Activated CD4-positive, alpha-beta memory T cell treated with anti-CD3 and anti-CD28 coated beads, Interleukin-2, amount 10 ng/mL, durations not matched to agents 7 days and 5 days (primary cell): Measurements from ENCODE around the gene CPA1. TPM values are rescaled to one million over a fixed set of nuclear protein-coding genes. Genes with fewer than 3 reads are reported as not detected.
"Not testable (repeated sequence)": the region's sequence is repeated elsewhere in the genome, so short reads cannot be mapped to it uniquely, and the experiment has no call there.

Experiments
- CTCF ChIA-PET: fragments of 350-600 bp; sonication (Branson Sonifier 250); formaldehyde crosslinking; loops from one replicate; lab custom pipeline; 2021; ENCODE audit warnings: antibody characterized with exemption, inconsistent platforms; lab: Charles Lee
- POLR2A ChIA-PET: fragments of 350-600 bp; sonication (Branson Sonifier 250); formaldehyde crosslinking; loops from one replicate; lab custom pipeline; 2021; ENCODE audit warnings: antibody characterized with exemption; lab: Charles Lee
- DNase-seq: peaks from one replicate; pipeline ENCODE4 v3.0.0-alpha.2; 2020
- H3K27ac Mint-ChIP-seq: one replicate; pipeline ENCODE4 v1.8.0; 2021; ENCODE audit warnings: mild to moderate bottlenecking, mixed read lengths
- H3K27me3 Mint-ChIP-seq: one replicate; pipeline ENCODE4 v1.8.0; 2021; ENCODE audit warnings: mixed read lengths
- H3K36me3 Mint-ChIP-seq: one replicate; pipeline ENCODE4 v1.8.0; 2021; ENCODE audit warnings: low read depth, mixed read lengths
- H3K4me1 Mint-ChIP-seq: one replicate; pipeline ENCODE4 v1.8.0; 2021; ENCODE audit warnings: mixed read lengths
- H3K4me3 Mint-ChIP-seq: one replicate; pipeline ENCODE4 v1.8.0; 2021; ENCODE audit warnings: mild to moderate bottlenecking, mixed read lengths
- H3K9me3 Mint-ChIP-seq: one replicate; pipeline ENCODE4 v1.8.0; 2021; ENCODE audit warnings: mixed read lengths
- total RNA-seq, 2 experiments: library from RNA; stranded (reverse); gene quantifications; one replicate each; pipeline ENCODE4 v1.2.3, GENCODE V29; 2021

Gene CPA1
- total RNA-seq, 2 experiments from 2014 or later, result not detected

DNA sequence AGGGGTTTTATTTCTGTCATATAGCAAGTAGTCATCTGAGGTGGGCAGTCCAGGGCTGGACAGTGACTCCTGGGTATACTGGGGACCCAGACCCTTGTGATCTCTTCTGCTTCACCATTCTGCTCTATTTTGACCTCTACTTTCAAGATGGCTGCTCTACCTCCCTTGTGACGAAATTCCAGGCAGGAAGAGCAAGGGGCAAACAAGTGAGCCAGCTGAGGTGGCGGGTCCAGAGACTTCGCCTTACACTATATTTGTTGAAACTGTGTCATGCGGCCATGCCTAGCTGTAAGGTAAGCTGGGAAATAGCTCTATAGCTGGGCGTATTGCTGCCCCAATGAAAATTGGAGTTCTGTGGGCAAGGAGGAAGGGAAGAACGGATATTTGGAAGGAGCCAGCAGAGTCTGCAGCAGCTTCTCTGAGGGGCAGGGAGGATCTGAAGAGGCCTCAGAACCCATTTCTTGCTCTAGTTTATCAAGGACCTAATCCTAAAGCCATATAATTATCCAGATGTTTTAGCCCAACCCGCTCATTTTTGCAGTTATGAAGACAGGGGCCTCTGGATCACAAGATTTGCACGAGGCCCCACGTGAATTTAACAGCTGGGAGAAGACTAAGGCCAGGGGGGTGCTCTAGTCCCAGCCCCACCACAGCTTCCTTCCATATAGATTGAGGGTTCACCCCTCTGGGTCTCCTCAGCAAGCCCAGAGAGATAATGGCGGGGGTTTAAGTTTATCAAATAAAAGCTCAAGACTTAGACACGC lies 7.7 kb upstream of the CPA1 start:
- no peaks in the 10 kb centered on the region for H3K4me1 Mint-ChIP-seq
- no peak overlapping the region for H3K27ac Mint-ChIP-seq
- peaks cover 8% of the 10 kb centered on the region for H3K9me3 Mint-ChIP-seq
- DNase-seq, result no peak
- H3K4me3 Mint-ChIP-seq, result no peak overlapping the region
- no peaks in the 10 kb centered on the region for H3K36me3 Mint-ChIP-seq
- ChIA-PET CTCF (no interaction called here), POLR2A (no interaction called here)
- H3K27me3 Mint-ChIP-seq, result no peaks in the 10 kb centered on the region

DNA sequence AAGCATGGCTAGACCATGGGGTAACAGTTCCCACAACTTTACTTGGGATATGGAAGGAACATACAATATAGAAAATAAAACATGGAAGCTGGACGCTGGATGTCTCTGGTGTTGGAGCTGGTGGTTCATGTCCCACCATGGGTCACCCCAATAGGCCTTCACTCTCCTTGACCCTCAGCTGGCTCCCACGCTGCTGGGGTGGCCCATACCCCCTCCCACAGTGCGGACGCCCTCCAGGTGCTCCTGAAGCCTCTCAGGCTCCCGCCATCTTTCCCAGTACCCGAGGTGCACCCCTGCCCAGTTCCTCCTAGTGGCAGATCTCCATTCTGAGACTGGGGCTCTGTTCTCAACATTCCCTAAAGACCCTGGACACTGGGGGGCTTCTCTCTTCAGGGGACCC lies 5.8 kb upstream of the CPA1 start:
- H3K27me3 Mint-ChIP-seq, result no peaks in the 10 kb centered on the region
- DNase-seq, result no peak
- no peak overlapping the region for H3K27ac Mint-ChIP-seq
- no peaks in the 10 kb centered on the region for H3K36me3 Mint-ChIP-seq
- no peak overlapping the region for H3K4me3 Mint-ChIP-seq
- H3K9me3 Mint-ChIP-seq, result peaks cover 8% of the 10 kb centered on the region
- ChIA-PET POLR2A (no interaction called here), CTCF (no interaction called here)
- no peaks in the 10 kb centered on the region for H3K4me1 Mint-ChIP-seq

DNA sequence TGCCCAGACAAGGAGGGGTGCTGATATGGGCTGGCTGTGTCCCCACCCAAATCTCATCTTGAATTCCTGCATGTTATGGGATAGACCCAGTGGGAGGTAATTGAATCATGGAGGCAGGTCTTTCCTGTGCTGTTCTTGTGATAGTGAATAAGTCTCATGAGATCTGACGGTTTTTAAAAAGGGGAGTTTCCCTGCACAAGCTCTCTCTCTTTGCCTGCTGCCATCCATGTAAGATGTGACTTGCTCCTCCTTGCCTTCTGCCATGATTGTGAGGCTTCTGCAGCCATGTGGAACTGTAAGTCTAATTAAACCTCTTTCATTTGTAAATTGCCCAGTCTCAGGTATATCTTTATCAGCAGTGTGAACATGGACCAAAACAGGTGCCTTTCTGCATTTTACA lies 3.8 kb upstream of the CPA1 start:
- H3K27me3 Mint-ChIP-seq, H3K4me3 Mint-ChIP-seq, H3K9me3 Mint-ChIP-seq, DNase-seq, POLR2A ChIA-PET, H3K4me1 Mint-ChIP-seq, CTCF ChIA-PET, H3K36me3 Mint-ChIP-seq, H3K27ac Mint-ChIP-seq: not testable (repeated sequence)

DNA sequence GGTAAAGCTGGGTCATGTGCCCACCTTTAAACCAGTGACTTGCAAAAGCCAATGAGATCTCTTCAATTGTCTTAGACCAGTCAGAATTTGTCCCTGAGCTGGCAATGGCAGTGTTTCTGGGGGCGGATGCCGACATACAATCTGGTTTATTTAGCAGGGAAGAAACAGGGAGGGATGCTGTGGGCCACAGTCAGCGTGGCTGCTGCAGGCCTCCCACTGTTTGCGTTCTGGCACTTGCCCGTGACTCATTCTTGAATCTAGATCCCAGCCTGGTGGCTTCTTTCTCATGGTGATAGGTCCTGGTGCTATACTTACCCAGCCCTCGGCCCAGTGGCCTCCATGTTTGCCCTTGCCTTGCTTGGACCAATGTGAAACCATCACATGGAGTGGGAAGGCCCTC lies 3.1 kb upstream of the CPA1 start:
- Mint-ChIP-seq H3K4me3 (no peak overlapping the region), H3K9me3 (peaks cover 8% of the 10 kb centered on the region), H3K36me3 (no peaks in the 10 kb centered on the region), H3K27me3 (no peaks in the 10 kb centered on the region), H3K27ac (no peak overlapping the region), H3K4me1 (no peaks in the 10 kb centered on the region)
- DNase-seq, result no peak
- ChIA-PET POLR2A (no interaction called here), CTCF (no interaction called here)

DNA sequence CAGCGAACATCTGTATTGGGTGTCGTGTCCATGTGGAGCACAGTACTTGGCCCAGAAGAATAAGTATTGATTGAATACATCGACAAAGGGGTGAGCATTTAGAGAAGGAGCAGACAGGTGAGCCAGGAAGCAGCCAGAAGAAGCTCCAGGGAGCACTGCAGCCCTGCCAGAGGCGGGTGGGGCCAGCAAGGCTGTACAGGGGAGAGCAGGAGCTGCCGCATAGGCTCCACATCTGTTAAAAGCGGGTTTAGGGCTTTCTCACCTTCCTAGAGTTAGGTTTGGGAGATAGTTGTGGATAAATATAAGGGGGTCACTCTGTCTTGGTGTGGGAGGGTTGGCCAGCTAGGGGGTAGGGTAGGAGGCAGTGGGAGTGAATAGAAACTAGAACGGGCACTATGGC lies 1.3 kb upstream of the CPA1 start:
- no peak for DNase-seq
- Mint-ChIP-seq H3K27me3 (no peaks in the 10 kb centered on the region), H3K9me3 (peaks cover 8% of the 10 kb centered on the region), H3K4me1 (no peaks in the 10 kb centered on the region), H3K27ac (no peak overlapping the region), H3K4me3 (no peak overlapping the region), H3K36me3 (no peaks in the 10 kb centered on the region)
- POLR2A ChIA-PET, result no interaction called here
- CTCF ChIA-PET, result no interaction called here

DNA sequence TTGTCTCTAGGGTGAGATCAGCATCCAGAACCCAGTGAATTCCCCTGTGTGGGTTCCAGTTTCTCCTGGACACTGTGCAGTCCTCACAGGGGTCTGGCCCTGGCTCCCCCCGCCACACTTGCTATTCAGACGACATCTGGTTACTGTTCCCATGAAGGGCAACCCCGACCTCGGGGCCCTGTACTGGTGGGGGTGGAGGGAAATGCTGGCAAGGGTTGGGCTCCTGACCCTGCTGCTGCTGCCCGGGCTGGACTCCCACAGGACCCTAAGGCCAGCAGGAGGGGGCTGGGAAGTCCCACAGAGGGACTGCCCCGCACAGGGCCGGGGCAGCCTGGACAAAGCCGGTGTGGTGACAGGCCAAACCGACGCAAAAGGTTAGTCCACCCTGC lies 768 bp upstream of the CPA1 start:
- no peaks in the 10 kb centered on the region for H3K36me3 Mint-ChIP-seq
- ChIA-PET POLR2A (no interaction called here), CTCF (no interaction called here)
- H3K27ac Mint-ChIP-seq, result no peak overlapping the region
- no peaks in the 10 kb centered on the region for H3K4me1 Mint-ChIP-seq
- no peak overlapping the region for H3K4me3 Mint-ChIP-seq
- peaks cover 8% of the 10 kb centered on the region for H3K9me3 Mint-ChIP-seq
- no peak for DNase-seq
- H3K27me3 Mint-ChIP-seq, result no peaks in the 10 kb centered on the region

GRCh38 chr7:130380861-130381455 lies 664 bp downstream of the CPA1 start:
- Mint-ChIP-seq H3K4me1 (no peaks in the 10 kb centered on the region), H3K36me3 (no peaks in the 10 kb centered on the region), H3K4me3 (no peak overlapping the region), H3K9me3 (peaks cover 7% of the 10 kb centered on the region), H3K27ac (no peak overlapping the region), H3K27me3 (no peaks in the 10 kb centered on the region)
- POLR2A ChIA-PET, result no interaction called here
- CTCF ChIA-PET, result no interaction called here
- no peak for DNase-seq

DNA sequence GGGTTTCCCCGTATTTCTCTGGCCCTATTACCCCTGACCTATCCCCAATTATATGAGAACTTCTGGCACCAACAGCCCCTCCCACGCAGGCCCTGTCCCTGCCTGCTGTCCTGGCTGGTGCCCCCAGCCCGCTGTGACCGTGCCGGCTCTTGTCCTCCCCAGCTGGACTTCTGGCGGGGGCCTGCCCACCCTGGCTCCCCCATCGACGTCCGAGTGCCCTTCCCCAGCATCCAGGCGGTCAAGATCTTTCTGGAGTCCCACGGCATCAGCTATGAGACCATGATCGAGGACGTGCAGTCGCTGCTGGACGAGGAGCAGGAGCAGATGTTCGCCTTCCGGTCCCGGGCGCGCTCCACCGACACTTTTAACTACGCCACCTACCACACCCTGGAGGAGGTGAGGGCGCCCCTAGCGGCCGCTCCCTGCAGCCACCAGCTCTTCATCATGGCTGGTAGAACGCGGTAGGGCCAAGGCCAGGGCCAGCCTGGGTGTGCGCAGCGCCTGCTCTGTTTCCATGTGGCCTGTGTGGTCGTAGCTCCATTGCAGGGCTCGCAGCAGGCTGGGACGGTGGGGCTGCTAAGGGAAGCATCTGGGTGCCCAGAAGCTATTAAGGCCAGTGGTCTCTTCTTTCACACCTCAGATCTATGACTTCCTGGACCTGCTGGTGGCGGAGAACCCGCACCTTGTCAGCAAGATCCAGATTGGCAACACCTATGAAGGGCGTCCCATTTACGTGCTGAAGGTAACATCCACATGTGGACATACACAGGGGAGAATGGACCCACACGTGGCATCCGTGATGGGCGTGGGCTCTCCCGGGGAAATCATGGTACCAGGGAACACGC lies 1.4 kb downstream of the CPA1 start:
- POLR2A ChIA-PET, result no interaction called here
- no peak overlapping the region for H3K4me3 Mint-ChIP-seq
- H3K36me3 Mint-ChIP-seq, result no peaks in the 10 kb centered on the region
- no peak overlapping the region for H3K27ac Mint-ChIP-seq
- no peaks in the 10 kb centered on the region for H3K27me3 Mint-ChIP-seq
- no peak for DNase-seq
- H3K4me1 Mint-ChIP-seq, result no peaks in the 10 kb centered on the region
- no peaks in the 10 kb centered on the region for H3K9me3 Mint-ChIP-seq
- CTCF ChIA-PET, result interaction anchor here (0.5 to 0.6 kb wide), 2 partner anchors 167 to 547 kb away, joined by 3 read pairs; no protein-coding TSS in a partner anchor

DNA sequence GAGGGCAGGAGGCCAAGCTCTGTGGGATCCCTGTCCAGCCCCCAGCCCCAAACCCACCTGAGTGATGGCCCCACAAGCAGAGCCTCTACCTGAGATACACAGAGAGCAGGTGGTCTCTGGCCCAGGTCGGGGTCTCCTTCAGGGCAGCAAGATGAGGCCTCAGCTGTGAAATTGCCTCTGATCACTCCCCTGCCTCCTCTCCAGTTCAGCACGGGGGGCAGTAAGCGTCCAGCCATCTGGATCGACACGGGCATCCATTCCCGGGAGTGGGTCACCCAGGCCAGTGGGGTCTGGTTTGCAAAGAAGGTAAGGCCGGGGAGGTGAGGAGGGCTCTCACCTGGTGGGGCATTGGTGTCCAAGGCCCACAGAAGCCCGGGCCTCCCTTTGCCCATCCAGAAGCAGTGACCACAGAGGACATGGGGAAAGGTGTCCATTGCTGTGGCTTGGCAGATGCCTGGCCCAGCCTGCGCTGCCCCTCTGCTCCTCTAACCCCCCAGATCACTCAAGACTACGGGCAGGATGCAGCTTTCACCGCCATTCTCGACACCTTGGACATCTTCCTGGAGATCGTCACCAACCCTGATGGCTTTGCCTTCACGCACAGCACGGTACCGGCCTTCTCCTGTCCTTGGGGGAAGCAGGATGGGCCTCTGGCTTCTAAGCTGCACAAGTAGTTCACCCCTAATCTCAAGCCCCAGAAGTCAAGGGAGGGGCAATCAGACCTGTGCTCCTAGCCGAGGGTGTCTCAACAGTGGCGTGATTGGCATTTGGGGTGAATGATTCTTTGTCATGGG lies 3.1 kb downstream of the CPA1 start:
- CTCF ChIA-PET, result no interaction called here

DNA sequence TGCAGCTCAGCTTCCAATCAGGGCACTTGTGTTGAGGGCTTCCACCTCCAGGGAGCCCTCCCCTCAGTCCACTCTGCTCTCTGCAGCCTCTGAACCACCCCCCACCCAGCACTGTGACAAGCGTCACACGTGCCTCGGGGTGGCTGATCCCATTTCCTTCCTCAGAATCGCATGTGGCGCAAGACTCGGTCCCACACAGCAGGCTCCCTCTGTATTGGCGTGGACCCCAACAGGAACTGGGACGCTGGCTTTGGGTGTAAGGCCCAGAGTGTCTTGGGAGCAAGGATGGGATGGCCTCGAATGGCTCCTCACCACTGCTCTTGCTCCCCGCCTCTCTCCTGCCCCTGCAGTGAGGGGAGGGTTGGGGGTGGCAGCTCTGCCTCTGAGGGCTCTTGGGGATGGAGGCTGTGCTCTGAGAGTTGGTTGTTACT lies 4.1 kb downstream of the CPA1 start:
- Mint-ChIP-seq H3K4me1 (no peaks in the 10 kb centered on the region), H3K4me3 (no peak overlapping the region), H3K27ac (no peak overlapping the region), H3K9me3 (no peaks in the 10 kb centered on the region), H3K27me3 (no peaks in the 10 kb centered on the region), H3K36me3 (no peaks in the 10 kb centered on the region)
- ChIA-PET POLR2A (no interaction called here), CTCF (no interaction called here)
- no peak for DNase-seq

More for the DNA sequence above, 3.1 kb downstream of the CPA1 start:
- no peak for DNase-seq
- POLR2A ChIA-PET, result no interaction called here
- Mint-ChIP-seq H3K27ac (no peak overlapping the region), H3K4me1 (no peaks in the 10 kb centered on the region), H3K36me3 (no peaks in the 10 kb centered on the region), H3K9me3 (no peaks in the 10 kb centered on the region), H3K27me3 (no peaks in the 10 kb centered on the region), H3K4me3 (no peak overlapping the region)

- CTCF ChIA-PET, result no interaction called here
- POLR2A ChIA-PET, result no interaction called here
- Mint-ChIP-seq H3K27ac (no peak overlapping the region), H3K9me3 (no peaks in the 10 kb centered on the region), H3K27me3 (no peaks in the 10 kb centered on the region), H3K36me3 (no peaks in the 10 kb centered on the region), H3K4me1 (no peaks in the 10 kb centered on the region), H3K4me3 (no peak overlapping the region)
- no peak for DNase-seq
Measured at GRCh38 chr7:130384841-130385599, 4.7 kb downstream of the CPA1 start.

- H3K4me1 Mint-ChIP-seq, result no peaks in the 10 kb centered on the region
- H3K27ac Mint-ChIP-seq, result no peak overlapping the region
- H3K36me3 Mint-ChIP-seq, result no peaks in the 10 kb centered on the region
- H3K27me3 Mint-ChIP-seq, result no peaks in the 10 kb centered on the region
- H3K9me3 Mint-ChIP-seq, result no peaks in the 10 kb centered on the region
- no peak overlapping the region for H3K4me3 Mint-ChIP-seq
- no peak for DNase-seq
- CTCF ChIA-PET, result no interaction called here
- POLR2A ChIA-PET, result no interaction called here
Measured at GRCh38 chr7:130385600-130386066, 5.3 kb downstream of the CPA1 start.
